Activated CD4-positive, alpha-beta T cell treated with anti-CD3 and anti-CD28 coated beads, Interleukin-2, amount 50 U/mL, for 16 hours (primary cell): ENCODE data around the gene ELMO2.

Experiments
- DNase-seq: peaks from one replicate; pipeline ENCODE4 v3.0.0-alpha.2; 2020

ELMO2 gene

GRCh38 chr20:46330831-46331371 lies 75.5 kb downstream of the ELMO2 start:
- no peak for DNase-seq

GRCh38 chr20:46330072-46330763 lies 76.2 kb downstream of the ELMO2 start:
- no peak for DNase-seq

- no peak for DNase-seq
Observed at GRCh38 chr20:46328200-46328882, 78.1 kb downstream of the ELMO2 start.

GRCh38 chr20:46327557-46327956 lies 78.9 kb downstream of the ELMO2 start:
- DNase-seq: no peak

- DNase-seq: no peak
Observed at GRCh38 chr20:46325789-46326188, 80.6 kb downstream of the ELMO2 start.

- DNase-seq: peak; percentile 14
Observed at GRCh38 chr20:46324960-46325703, 81.3 kb downstream of the ELMO2 start.

- DNase-seq: no peak
Observed at GRCh38 chr20:46324379-46324778, 82.0 kb downstream of the ELMO2 start.

GRCh38 chr20:46323557-46323956 lies 82.9 kb downstream of the ELMO2 start:
- DNase-seq: no peak

GRCh38 chr20:46322641-46323040 lies 83.8 kb downstream of the ELMO2 start:
- no peak for DNase-seq

GRCh38 chr20:46317685-46318177 lies 88.7 kb downstream of the ELMO2 start:
- no peak for DNase-seq

GRCh38 chr20:46316984-46317684 lies 89.3 kb downstream of the ELMO2 start:
- DNase-seq: no peak
